Endothelial cell of hepatic sinusoid (primary cell): ENCODE measurements around the gene FBXW7.

Experiments used
- in situ Hi-C: cut with HindIII; loops from 2 replicates; pipeline ENCODE4 v1.10.0; 2017; ENCODE audit warnings: low sequenced_read_pairs

Gene FBXW7

DNA sequence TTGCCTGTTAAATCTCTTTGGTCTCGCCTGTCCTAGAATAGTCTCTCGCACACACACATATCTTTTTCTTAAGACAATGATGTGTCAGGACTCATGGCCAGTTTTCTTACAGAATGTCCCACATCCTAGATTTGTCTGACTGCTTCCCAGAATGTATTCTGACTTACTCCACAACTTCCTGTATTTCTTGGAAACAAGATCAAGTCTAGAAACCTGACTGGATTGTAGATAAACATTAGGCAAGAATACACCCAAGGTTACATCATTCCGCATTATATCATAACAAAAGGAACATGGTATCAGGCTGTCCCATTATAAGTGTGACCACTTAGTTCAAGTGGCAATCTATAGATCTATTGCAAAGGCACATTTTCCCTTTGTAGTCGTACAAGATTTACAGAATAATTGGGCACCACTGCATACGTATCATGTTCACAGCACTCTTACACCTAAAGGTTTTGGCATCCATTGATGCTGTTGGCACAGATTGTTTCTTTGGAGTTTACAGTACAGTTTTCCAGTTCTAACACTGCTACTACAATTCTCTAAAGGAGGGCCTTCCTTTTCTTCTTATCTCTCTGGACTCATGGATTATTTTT is 56.4 kb downstream of the FBXW7 start:
- in situ Hi-C loops, result no loop called here

DNA sequence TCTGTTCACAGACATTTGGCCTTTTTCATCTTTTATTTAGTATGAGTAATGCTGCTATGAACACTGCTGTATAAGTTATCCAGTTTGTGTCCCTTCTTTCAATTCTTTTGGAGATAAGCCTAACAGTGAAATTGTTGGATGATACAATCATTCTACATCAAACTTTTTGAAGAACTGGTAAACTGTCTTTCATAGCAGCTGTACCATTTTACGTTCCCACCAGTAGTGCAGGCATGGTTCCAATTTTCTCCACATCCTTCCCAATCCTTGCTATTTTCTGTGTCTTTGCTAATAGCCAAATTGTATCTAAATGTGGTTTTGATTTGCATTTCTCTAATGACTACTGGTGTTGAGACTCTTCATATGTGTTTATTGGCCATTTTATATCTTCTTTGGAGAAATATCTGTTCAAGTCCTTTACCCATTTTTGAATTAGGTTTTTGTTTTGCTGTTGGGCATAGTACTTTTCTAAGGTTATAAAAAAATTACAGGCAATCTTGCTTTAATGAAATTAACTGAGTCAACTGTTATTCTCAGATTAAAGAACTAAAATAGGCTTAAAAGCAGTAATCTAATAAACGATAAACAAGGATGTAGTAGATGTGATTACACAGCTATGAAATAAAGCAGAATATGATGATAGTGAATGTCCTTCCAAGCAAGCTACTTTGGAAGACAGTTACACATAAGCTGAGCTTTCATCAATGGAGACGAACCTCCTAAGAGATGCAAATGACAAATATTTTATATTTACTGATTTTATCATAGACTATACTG is 57.2 kb downstream of the FBXW7 start:
- in situ Hi-C loops, result no loop called here

- in situ Hi-C loops, result no loop called here
These were observed 59.1 kb downstream of the FBXW7 start for GRCh38 chr4:152476796-152477195.

DNA sequence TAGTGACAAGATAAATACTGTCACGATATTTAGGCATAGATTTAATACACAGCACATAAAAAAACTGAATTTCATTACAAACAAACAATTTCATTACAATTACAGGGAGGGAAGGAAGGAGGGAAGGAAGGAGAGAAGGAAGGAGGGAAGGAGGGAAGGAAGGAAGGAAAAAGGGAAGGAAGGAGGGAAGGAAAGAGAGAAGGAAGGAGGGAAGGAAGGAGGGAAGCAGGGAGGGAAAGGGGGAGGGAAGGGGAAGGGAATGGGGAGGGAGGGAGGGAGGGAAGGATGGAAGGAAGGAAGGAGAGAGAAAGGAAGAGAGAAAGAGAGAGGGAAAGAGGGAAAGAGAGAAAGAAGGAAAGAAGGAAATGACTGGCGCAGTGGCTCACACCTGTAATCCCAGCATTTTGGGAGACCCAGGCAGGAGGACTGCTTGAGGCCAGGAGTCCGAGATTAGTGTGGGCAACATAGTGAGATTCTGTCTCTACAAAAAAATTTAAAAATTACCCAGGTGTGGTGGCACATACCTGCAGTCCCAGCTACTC is 64.6 kb downstream of the FBXW7 start:
- in situ Hi-C loops, result no loop called here

- in situ Hi-C loops, result no loop called here
These were observed 67.5 kb downstream of the FBXW7 start for GRCh38 chr4:152468408-152468807.

DNA sequence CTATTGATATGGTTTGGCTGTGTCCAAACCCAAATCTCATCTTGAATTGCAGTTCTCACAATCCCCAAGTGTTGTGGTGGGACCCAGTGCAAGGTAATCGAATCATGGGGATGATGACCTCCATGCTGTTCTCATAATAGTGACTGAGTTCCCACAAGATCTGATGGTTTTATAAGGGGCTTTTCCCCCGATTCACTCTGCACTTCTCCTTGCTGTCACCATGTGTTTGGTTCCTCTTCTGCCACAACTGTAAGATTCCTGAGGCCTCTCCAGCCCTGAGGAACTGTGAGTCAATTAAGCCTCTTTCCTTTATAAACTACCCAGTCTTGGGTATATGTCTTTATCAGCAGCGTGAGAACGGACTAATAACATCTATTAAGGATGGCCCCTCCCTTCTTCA is 68.8 kb downstream of the FBXW7 start:
- in situ Hi-C loops, result no loop called here

- in situ Hi-C loops, result no loop called here
These were observed 71.7 kb downstream of the FBXW7 start for GRCh38 chr4:152464030-152464823.

DNA sequence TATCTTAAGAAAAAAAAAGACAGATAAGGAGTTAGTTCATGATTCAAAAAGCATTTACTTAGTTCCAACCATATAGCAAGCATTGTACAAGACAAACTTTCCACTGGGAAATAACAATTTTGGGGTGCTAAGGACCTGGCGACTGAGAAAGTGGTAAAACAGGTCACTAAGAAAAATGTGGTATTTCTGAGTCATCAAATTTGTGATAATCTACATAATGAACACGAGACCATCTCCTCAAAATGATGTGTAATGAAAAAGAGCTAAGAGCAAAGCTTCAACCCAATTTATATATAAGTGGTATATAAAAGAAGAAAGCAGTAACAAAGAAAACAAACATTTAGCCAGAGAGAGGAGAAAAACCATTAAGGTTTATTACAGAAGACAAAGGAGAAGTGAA is 72.3 kb downstream of the FBXW7 start:
- in situ Hi-C loops, result no loop called here

DNA sequence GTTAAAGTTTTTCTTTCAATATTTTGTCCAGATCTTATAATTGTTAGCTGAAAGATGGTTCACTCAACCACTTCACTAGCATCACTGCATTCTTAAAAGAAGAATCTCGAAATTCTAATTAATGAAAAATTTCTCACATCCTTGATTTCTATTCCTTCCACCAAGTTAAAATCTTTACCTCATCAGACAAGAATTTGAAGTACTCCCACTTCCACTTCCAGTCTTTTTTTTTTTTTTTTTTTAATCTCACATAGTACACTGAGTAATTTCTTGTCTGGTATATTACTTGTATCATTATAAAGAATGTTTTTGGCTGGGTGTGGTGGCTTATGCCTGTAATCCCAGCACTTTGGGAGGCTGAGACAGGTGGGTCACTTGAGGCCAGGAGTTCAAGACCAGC is 73.2 kb downstream of the FBXW7 start:
- in situ Hi-C loops, result no loop called here

DNA sequence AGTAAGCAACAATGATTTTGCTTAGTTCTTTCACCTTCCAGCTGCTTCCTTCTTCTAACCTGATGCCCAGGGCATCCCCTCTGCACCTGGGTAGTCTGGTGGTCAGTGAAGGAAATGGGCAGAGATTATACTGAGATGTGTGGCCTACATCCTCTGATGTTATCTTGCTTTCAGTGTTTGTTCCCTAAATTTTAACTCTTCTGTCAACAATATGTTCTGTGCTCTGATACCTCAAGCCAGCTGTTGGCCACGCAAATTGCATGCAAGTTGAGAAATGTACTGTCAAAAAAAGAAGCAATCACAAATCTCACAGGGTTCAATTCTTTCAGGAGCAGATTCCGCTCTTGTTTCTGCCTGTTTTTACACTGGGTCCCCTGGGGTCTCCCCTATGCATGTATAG is 73.8 kb downstream of the FBXW7 start:
- in situ Hi-C loops, result no loop called here

DNA sequence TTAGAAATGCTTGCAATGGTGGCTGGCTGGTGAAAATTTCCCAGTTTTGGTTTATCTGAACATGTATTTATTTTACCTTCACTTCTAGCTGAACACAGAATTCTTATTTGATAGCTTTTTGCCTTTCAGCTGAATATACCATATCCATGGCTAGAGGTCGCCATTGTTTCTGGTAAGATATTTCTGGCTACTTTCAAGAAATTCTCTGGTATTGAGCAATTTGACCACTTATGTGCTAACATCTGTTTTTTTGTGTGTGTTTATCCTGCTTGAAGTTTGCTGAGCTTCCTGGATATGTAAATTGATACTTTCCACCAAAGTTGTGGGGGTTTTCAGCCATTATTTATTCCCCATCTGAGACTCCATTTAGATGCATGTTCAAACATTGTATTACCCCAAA is 75.4 kb downstream of the FBXW7 start:
- in situ Hi-C loops, result no loop called here

GRCh38 chr4:152459326-152459725 is 76.6 kb downstream of the FBXW7 start:
- in situ Hi-C loops, result no loop called here

DNA sequence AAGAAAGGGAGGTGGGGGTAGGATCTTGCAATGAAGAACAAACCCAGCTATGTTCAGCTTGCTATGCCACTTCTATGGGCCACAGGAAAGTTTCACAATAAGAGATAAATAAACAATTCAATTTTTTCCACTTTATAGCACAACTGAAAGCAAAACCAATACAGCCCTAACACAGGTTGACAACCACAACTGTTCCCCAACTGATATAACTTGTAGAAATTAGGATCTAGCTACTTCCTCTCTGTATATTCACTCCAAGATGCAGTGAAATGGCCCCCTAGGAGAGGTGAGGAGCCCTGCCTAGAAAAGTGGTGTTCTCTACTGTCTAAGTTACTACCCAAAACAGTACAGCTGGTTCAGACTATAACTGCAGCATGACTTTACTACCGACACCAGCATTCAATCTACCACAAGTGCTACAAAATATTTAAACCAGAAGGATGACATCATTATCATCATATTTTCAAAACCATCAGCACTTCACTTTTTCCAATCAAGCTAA is 77.0 kb downstream of the FBXW7 start:
- in situ Hi-C loops, result no loop called here

GRCh38 chr4:152456609-152457008 is 79.3 kb downstream of the FBXW7 start:
- in situ Hi-C loops, result no loop called here

DNA sequence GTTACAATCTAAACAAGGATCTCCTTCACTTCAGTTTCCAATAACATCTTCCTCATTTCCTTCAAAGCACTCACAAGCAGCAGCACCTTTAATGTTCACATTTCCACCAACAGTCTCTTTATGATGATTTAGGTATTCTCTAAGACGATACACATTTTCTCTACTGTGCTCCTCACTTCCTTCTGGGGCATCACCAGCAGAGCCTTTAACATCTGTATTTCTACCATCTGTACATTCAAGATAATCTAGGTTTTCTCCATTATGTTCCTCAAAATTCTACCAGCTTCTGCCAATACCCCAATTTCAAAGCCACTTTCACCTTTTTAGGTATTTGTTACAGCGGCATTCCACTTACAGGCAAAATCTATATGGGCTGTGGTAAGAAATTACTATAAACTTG is 80.6 kb downstream of the FBXW7 start:
- in situ Hi-C loops, result no loop called here

DNA sequence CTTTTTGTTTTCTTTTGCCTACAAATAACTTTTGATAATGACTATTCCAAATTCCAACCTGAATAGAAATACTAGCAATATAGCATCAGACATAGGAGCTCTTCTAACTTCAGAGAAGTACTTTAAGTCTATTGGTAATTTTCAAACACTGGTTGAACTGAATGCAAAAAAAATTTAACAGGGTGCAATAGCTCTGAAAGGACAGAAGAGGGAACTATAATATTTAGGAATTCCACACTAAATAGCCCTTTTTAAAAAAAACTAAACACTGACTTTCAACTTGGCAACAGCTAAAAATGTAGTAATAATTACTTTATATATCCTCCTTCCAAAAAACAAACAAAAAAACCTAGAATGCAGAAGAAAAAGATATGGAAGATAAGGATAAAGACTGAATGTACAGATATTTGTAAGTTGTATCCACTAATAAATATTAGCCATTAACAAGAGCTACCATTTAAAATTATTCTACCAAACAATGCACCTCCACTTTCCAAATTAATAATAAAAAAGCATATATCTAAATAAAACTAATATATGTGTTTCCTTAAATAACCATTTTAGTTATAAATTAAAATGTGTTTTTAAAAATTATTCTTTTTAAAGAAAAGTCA is 81.4 kb downstream of the FBXW7 start:
- in situ Hi-C loops, result no loop called here

DNA sequence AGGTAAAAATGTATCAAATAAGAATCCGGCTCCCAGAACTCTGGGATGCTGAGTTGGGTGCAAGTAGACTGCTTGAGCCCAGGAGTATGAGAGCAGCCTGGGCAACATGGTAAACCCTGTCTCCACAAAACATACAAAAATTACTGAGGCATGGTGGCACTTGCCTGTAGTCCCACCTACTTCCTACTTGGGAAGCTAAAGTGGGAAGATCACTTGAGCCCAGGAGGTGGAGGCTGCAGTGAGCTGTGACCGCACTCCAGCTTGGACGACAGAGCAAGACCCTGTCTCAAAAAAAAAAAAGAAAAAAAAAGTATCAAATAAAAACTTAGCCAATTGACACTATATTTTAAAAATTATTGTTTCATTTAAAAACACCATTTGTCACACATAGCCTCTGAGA is 84.4 kb downstream of the FBXW7 start:
- in situ Hi-C loops, result no loop called here

GRCh38 chr4:152448854-152449253 is 87.0 kb downstream of the FBXW7 start:
- in situ Hi-C loops, result no loop called here

DNA sequence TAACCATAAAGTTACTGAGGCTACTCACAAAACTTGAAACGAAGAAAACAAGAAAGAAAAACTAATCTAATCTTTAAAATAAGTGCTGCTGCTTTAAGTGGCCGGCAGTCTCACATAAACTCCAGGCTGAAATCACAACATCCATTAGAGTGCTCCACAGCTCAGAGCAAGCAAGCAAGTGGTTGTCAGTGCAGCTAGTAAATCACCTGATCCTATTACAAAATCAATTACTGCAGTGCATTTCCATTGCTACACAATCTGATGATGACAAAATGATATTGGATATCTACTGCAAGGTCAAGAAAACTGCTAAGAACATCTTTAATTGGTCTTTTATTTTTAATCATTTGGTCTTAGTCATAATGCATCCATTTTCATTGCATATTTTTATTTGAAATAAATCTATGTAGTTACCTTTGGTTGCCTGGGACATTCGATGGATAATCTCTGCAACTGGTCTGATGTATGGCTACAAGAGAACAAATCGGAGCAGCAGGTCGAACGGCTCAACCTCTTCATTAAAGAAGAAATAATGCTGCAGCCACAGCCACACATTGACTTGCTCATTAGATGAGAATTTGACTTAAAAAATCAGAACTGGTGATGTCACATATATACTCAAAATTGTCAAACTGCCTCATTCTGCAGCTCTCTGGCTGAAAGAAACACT is 87.7 kb downstream of the FBXW7 start:
- in situ Hi-C loops, result no loop called here

GRCh38 chr4:152443859-152444258 is 92.0 kb downstream of the FBXW7 start:
- in situ Hi-C loops, result no loop called here

GRCh38 chr4:152437561-152437960 is 98.3 kb downstream of the FBXW7 start:
- in situ Hi-C loops, result no loop called here
